Neural cell (in vitro differentiated cells): Measurements from ENCODE around the gene KHK. TPM values are rescaled to one million over a fixed set of nuclear protein-coding genes. Genes with fewer than 3 reads are reported as not detected.
A peak's percentile ranks its signal among the peaks of the same experiment; 100 is the strongest.

Experiments used
- H2AFZ ChIP-seq: fragments of 200-600, 300-800 bp; sonication (generic), shearing (Covaris generic); 2 replicates; pipeline ENCODE4 v1.6.0; 2014; ENCODE audit warnings: low read depth, mild to moderate bottlenecking, antibody characterized with exemption, low read length, moderate library complexity
- H3F3A ChIP-seq: fragments of 200-600 bp; shearing (Covaris generic); 2 replicates; pipeline ENCODE4 v1.6.1; 2016; ENCODE audit warnings: mild to moderate bottlenecking, moderate library complexity, mixed read lengths, antibody characterized with exemption, low read length; ENCODE audit not compliant: insufficient read depth, poor library complexity, severe bottlenecking
- H3K27ac ChIP-seq: fragments of 200-600, 300-800 bp; sonication (generic), shearing (Covaris generic); 2 replicates; pipeline ENCODE4 v1.5.1; 2014; ENCODE audit warnings: mild to moderate bottlenecking, low read length, moderate library complexity
- H3K27me3 ChIP-seq: fragments of 300-800, 200-600 bp; sonication (generic), shearing (Covaris generic); 2 replicates; pipeline ENCODE4 v1.6.0; 2014; ENCODE audit warnings: mild to moderate bottlenecking, low read depth, low read length, moderate library complexity; ENCODE audit not compliant: insufficient read depth
- H3K36me3 ChIP-seq: fragments of 300-800, 200-600 bp; sonication (generic), shearing (Covaris generic); 2 replicates; pipeline ENCODE4 v1.5.1; 2014; ENCODE audit warnings: mild to moderate bottlenecking, antibody characterized with exemption, low read length, moderate library complexity; ENCODE audit not compliant: insufficient read depth
- H3K4me2 ChIP-seq: fragments of 300-800, 200-600 bp; sonication (generic), shearing (Covaris generic); 2 replicates; pipeline ENCODE4 v1.6.0; 2014; ENCODE audit warnings: mild to moderate bottlenecking, low read length
- H3K4me3 ChIP-seq: fragments of 300-800, 200-600 bp; sonication (generic), shearing (Covaris generic); 2 replicates; pipeline ENCODE4 v1.5.1; 2014; ENCODE audit warnings: mild to moderate bottlenecking, low read length, moderate library complexity
- H3K79me2 ChIP-seq: fragments of 200-600 bp; shearing (Covaris generic); replicated peaks from 2 replicates; pipeline ENCODE4 v1.6.0; 2014; ENCODE audit warnings: mild to moderate bottlenecking, low read length, moderate library complexity; ENCODE audit not compliant: insufficient read depth
- H3K9ac ChIP-seq: fragments of 300-800, 200-600 bp; sonication (generic), shearing (Covaris generic); 2 replicates; pipeline ENCODE4 v1.6.1; 2016; ENCODE audit warnings: mild to moderate bottlenecking, low read length, mixed read lengths
- H3K9me2 ChIP-seq: fragments of 200-600 bp; shearing (Covaris generic); 2 replicates; pipeline ENCODE4 v1.6.1; 2016; ENCODE audit warnings: mild to moderate bottlenecking, low read length, mixed read lengths; ENCODE audit not compliant: insufficient read depth
- H3K9me3 ChIP-seq: fragments of 200-600, 300-800 bp; sonication (generic), shearing (Covaris generic); 2 replicates; pipeline ENCODE4 v1.6.1; 2016; ENCODE audit warnings: mild to moderate bottlenecking, mixed run types, low read length, moderate library complexity, mixed read lengths
- H4K20me1 ChIP-seq: fragments of 200-600 bp; shearing (Covaris generic); 2 replicates; pipeline ENCODE4 v1.6.1; 2016; ENCODE audit warnings: mild to moderate bottlenecking, mixed run types; ENCODE audit not compliant: insufficient read depth
- EP300 ChIP-seq: fragments of 450-650 bp; conservative IDR thresholded peaks from 2 replicates; pipeline ENCODE4 v1.6.1; 2014; ENCODE audit warnings: antibody characterized with exemption, mild to moderate bottlenecking, moderate library complexity; ENCODE audit not compliant: poor library complexity, severe bottlenecking
- EZH2 ChIP-seq: fragments of 200-600, 300-800 bp; shearing (Covaris generic), sonication (generic); IDR thresholded peaks from 2 replicates; pipeline ENCODE4 v1.6.1; 2014; ENCODE audit warnings: antibody characterized with exemption, low read length, borderline replicate concordance, mild to moderate bottlenecking; ENCODE audit not compliant: insufficient read depth, poor library complexity, severe bottlenecking
- MXI1 ChIP-seq: fragments of 450-650 bp; conservative IDR thresholded peaks from 2 replicates; pipeline ENCODE4 v1.6.1; 2014; ENCODE audit warnings: antibody characterized with exemption, mild to moderate bottlenecking; ENCODE audit not compliant: poor library complexity, severe bottlenecking
- POLR2AphosphoS5 ChIP-seq: IDR thresholded peaks from 2 replicates; pipeline ENCODE4 v1.6.1; 2012
- RAD21 ChIP-seq: fragments of 450-650 bp; conservative IDR thresholded peaks from 2 replicates; pipeline ENCODE4 v1.6.1; 2014; ENCODE audit warnings: antibody characterized with exemption, mild to moderate bottlenecking, moderate library complexity
- SMC3 ChIP-seq: fragments of 450-650 bp; conservative IDR thresholded peaks from 2 replicates; pipeline ENCODE4 v1.6.1; 2014; ENCODE audit warnings: antibody characterized with exemption, mild to moderate bottlenecking, moderate library complexity; ENCODE audit not compliant: poor library complexity
- TAF1 ChIP-seq: IDR thresholded peaks from 2 replicates; pipeline ENCODE4 v1.6.1; 2012; ENCODE audit warnings: low read depth
- polyA plus RNA-seq: library from polyadenylated mRNA; depleted of rRNA; stranded (reverse); fragments of >200 nt; gene quantifications from 2 replicates; pipeline ENCODE4 v1.2.3, GENCODE V29; 2014
- TF ChIP-seq, protein P1 (sequence below): fragments of 450-650 bp; IDR thresholded peaks from 2 replicates; pipeline ENCODE4 v1.5.1; 2014; ENCODE audit warnings: antibody characterized with exemption, mild to moderate bottlenecking, moderate library complexity; ENCODE audit not compliant: poor library complexity, severe bottlenecking
- TF ChIP-seq, protein P2 (sequence below): IDR thresholded peaks from 2 replicates; pipeline ENCODE4 v1.6.1; 2012; ENCODE audit warnings: borderline replicate concordance

Gene KHK
- polyA plus RNA-seq, 1 donor from 2014 or later = 4.1 TPM

DNA sequence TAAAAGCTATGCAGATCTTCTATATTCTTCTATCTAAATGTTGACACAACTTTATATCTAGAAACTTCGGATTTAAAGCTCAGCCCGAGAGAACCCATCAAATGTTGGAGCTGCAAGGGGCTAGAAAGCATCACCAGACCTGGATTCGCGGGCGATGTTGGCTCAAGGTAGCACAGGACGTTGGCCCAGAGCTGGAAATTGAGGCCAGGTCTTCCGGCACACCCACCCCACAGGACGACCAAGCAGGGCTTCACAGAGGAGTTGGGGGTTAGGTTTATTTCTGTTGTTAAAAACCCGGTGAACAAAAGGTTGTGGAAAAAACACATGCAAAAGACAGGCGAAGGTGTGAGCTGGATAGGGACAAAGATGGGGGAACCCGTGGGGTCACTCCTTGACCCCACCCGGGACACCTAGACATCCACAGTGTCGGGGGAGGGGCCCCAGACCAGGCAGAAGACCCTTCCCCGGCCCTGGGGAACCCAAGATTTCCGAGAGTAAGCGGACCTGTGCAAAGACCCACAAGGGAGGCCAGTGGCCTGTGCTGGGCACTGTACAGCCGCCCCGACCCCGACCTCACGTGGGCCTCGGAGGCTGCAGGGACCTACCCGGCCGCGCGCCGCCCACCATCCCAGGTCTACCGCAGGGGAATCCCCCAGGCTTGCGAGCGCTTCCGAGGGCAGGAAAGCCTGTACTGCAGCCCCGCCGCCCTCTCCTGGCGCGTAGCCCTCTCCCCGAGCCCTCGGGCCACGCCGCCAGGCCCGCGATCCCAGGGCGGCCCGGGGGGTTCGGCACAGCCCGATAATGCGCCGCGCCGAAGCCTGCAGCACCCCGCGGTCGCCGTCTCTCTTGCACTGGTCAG, 36.9 kb upstream of the KHK start:
- Histone ChIP-seq H4K20me1 (no peaks in the 10 kb centered on the region), H3K9me3 (no peaks in the 10 kb centered on the region), H3K9ac (peak overlapping the region; percentile 92), H2AFZ (peak overlapping the region; percentile 75), H3K4me2 (peak overlapping the region; percentile 43), H3K9me2 (no peaks in the 10 kb centered on the region), H3K27ac (peak overlapping the region; percentile 90), H3F3A (peaks cover 6% of the 10 kb centered on the region), H3K4me3 (peak overlapping the region; percentile 89), H3K27me3 (no peaks in the 10 kb centered on the region), H3K79me2 (peaks cover 7% of the 10 kb centered on the region), H3K36me3 (no peaks in the 10 kb centered on the region)
- TF ChIP-seq MXI1 (peak; percentile 64), TAF1 (no peak)

DNA sequence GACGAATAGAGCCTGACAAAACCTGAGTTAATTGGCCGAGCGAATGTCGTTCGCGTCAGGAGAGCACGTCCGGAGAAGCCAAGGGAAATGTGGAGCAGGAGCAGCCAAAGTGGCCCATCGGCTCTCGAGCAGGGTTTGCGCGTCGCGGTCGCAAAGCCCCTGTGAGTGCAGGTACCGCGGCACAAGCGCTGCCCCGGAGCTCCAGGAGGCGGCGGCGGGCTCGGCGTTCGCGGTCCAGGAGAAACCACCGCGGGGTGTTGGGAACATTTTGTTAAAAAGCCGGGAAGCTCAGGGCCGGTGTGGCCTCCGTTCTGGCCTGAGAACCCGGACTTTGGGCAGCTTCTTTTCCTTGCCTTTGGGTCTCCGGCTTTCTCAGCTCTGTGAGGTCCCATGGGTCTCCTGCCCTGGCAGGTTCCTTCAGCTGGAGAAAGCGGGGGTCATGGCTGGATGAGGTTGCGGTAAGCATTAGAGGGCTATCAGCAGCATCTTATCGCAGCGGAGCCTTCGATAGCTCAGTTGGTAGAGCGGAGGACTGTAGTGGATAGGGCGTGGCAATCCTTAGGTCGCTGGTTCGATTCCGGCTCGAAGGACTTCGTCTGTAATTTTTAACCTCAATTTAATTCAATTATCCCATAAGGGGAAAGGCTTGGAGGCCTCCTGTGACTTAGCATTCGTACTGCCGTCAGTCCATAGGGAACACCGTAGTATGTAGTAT, 36.1 kb upstream of the KHK start:
- TF ChIP-seq MXI1 (no peak), TAF1 (no peak), SMC3 (peak; percentile 59), POLR2AphosphoS5 (peak; percentile 48), RAD21 (peak; percentile 8)
- TF ChIP-seq, protein P1, sequence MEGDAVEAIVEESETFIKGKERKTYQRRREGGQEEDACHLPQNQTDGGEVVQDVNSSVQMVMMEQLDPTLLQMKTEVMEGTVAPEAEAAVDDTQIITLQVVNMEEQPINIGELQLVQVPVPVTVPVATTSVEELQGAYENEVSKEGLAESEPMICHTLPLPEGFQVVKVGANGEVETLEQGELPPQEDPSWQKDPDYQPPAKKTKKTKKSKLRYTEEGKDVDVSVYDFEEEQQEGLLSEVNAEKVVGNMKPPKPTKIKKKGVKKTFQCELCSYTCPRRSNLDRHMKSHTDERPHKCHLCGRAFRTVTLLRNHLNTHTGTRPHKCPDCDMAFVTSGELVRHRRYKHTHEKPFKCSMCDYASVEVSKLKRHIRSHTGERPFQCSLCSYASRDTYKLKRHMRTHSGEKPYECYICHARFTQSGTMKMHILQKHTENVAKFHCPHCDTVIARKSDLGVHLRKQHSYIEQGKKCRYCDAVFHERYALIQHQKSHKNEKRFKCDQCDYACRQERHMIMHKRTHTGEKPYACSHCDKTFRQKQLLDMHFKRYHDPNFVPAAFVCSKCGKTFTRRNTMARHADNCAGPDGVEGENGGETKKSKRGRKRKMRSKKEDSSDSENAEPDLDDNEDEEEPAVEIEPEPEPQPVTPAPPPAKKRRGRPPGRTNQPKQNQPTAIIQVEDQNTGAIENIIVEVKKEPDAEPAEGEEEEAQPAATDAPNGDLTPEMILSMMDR = peak; percentile 67
- Histone ChIP-seq H3K27ac (peak overlapping the region; percentile 90), H3K9ac (peak overlapping the region; percentile 92)

DNA sequence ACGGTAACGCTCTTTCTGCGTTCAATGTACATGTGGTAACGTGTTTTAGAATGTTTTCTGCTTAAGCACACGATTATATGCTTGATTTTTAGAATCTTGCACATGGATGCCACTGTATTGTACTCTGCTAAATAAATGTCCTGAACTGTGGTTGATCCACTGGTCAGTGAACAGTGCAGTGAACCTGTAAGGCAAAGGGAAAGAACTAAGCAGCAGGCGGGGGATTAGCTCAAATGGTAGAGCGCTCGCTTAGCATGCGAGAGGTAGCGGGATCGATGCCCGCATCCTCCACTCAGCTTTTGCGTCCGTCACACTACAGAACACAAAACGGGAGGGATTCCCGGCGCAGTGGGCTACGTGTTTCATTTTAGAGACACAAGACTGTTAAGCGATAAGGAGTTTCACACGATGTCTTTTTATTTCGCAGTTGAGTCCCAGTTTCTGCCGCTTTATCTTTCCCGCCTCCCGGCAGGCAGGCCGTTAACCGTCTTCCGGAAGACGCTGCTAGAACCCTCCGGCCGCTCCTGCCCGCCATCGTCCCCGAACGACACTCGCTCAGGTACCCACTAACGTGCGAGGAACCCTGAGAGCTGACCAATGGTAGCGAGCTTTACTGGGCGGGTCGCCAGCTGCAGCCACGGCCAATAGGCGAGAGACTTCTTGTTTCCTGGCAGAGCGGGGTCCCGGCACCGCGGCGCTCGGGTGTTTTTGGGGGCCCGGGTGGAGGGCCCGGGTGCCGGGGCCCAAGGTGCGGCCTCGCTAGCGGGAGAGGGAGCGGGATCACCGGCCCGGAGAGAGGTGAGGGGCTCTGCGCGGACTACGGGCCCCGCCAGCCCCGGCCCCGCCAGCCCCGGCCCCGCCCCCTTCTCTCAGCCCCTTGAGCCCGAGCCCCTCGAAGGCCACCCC, 35.3 kb upstream of the KHK start, which contains the start of gene AGBL5:
TSS of gene AGBL5 (plus strand) at position 673 of the 906 bp plus-strand sequence. CDS start 1,291 bp downstream, outside the sequence.
- Histone ChIP-seq H3K27me3 (no peaks in the 10 kb centered on the region), H3K79me2 (peaks cover 7% of the 10 kb centered on the region), H3K36me3 (no peaks in the 10 kb centered on the region), H3K9me3 (no peaks in the 10 kb centered on the region), H3K9me2 (no peaks in the 10 kb centered on the region), H2AFZ (peak within 1 kb of the TSS; percentile 75), H3K4me3 (peak within 1 kb of the TSS; percentile 89), H4K20me1 (no peaks in the 10 kb centered on the region), H3K9ac (peak within 1 kb of the TSS; percentile 92), H3K4me2 (peak within 1 kb of the TSS; percentile 74), H3K27ac (peak within 1 kb of the TSS; percentile 90), H3F3A (peaks cover 6% of the 10 kb centered on the region)
- TF ChIP-seq, protein P2, sequence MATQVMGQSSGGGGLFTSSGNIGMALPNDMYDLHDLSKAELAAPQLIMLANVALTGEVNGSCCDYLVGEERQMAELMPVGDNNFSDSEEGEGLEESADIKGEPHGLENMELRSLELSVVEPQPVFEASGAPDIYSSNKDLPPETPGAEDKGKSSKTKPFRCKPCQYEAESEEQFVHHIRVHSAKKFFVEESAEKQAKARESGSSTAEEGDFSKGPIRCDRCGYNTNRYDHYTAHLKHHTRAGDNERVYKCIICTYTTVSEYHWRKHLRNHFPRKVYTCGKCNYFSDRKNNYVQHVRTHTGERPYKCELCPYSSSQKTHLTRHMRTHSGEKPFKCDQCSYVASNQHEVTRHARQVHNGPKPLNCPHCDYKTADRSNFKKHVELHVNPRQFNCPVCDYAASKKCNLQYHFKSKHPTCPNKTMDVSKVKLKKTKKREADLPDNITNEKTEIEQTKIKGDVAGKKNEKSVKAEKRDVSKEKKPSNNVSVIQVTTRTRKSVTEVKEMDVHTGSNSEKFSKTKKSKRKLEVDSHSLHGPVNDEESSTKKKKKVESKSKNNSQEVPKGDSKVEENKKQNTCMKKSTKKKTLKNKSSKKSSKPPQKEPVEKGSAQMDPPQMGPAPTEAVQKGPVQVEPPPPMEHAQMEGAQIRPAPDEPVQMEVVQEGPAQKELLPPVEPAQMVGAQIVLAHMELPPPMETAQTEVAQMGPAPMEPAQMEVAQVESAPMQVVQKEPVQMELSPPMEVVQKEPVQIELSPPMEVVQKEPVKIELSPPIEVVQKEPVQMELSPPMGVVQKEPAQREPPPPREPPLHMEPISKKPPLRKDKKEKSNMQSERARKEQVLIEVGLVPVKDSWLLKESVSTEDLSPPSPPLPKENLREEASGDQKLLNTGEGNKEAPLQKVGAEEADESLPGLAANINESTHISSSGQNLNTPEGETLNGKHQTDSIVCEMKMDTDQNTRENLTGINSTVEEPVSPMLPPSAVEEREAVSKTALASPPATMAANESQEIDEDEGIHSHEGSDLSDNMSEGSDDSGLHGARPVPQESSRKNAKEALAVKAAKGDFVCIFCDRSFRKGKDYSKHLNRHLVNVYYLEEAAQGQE = peak; percentile 91
- TF ChIP-seq POLR2AphosphoS5 (peak; percentile 97), EZH2 (no peak), SMC3 (peak; percentile 41), TAF1 (peak; percentile 82), EP300 (no peak), MXI1 (peak; percentile 66), RAD21 (peak; percentile 31)
- TF ChIP-seq, protein P1 = no peak

More for the DNA sequence above, 36.1 kb upstream of the KHK start:
- Histone ChIP-seq H3K4me2 (peak overlapping the region; percentile 44), H4K20me1 (no peaks in the 10 kb centered on the region), H3K36me3 (no peaks in the 10 kb centered on the region), H3K4me3 (peak overlapping the region; percentile 89), H3K79me2 (peaks cover 7% of the 10 kb centered on the region), H3K9me3 (no peaks in the 10 kb centered on the region), H3K27me3 (no peaks in the 10 kb centered on the region), H3K9me2 (no peaks in the 10 kb centered on the region), H2AFZ (peak overlapping the region; percentile 75), H3F3A (peaks cover 6% of the 10 kb centered on the region)
